Spleen (tissue), 11 donors: ENCODE measurements around the gene RPS6KL1. TPM values are rescaled to one million over a fixed set of nuclear protein-coding genes. Genes with fewer than 3 reads are reported as not detected.

ENCODE experiments used
- DNase-seq: peaks from one replicate; pipeline ENCODE4 v3.0.0-alpha.2; 2020
- H3K27ac ChIP-seq, 8 donors: fragments of 200-600 bp; sonication (generic) in 7 of 8; 1 replicate in 4 of 8; 2 replicates in 4 of 8; pipeline versions ENCODE4 v1.5.0 to v1.8.0; 2016 to 2021; ENCODE audit warnings: inconsistent platforms in 4 of 8, mild to moderate bottlenecking in 4 of 8, moderate library complexity in 1 of 8
- H3K27me3 ChIP-seq, 7 donors: fragments of 200-600 bp; sonication (generic) in 6 of 7; replicated peaks in 1 of 7; 1 replicate in 4 of 7; 2 replicates in 3 of 7; pipeline versions ENCODE4 v1.5.0 to v1.8.0; 2016 to 2021; ENCODE audit warnings: inconsistent platforms in 3 of 7, mild to moderate bottlenecking in 1 of 7
- H3K36me3 ChIP-seq, 6 donors: fragments of 200-600 bp; sonication (generic) in 5 of 6; 1 replicate in 4 of 6; 2 replicates in 2 of 6; pipeline versions ENCODE4 v1.5.0 to v1.8.0; 2016 to 2021; ENCODE audit warnings: inconsistent platforms in 2 of 6
- H3K4me1 ChIP-seq, 6 donors: fragments of 200-600 bp; sonication (generic) in 5 of 6; 1 replicate in 3 of 6; 2 replicates in 3 of 6; pipeline versions ENCODE4 v1.5.0 to v1.8.0; 2016 to 2021; ENCODE audit warnings: inconsistent platforms in 3 of 6
- H3K4me3 ChIP-seq, 8 donors: fragments of 200-600 bp; sonication (generic) in 7 of 8; 1 replicate in 4 of 8; 2 replicates in 4 of 8; pipeline versions ENCODE4 v1.5.0 to v1.8.0; 2016 to 2021; ENCODE audit warnings: inconsistent platforms in 4 of 8, mild to moderate bottlenecking in 4 of 8, moderate library complexity in 2 of 8
- H3K9me3 ChIP-seq, 8 donors: fragments of 200-600 bp; sonication (generic) in 7 of 8; 1 replicate in 4 of 8; 2 replicates in 4 of 8; pipeline versions ENCODE4 v1.5.0 to v1.8.0; 2016 to 2021; ENCODE audit warnings: inconsistent platforms in 4 of 8
- CTCF ChIP-seq, 11 experiments: fragments of 200-600 bp in 7 of 11; fragments of 450-650 bp in 4 of 11; sonication (generic) in 4 of 11; IDR thresholded peaks in 8 of 11; conservative IDR thresholded peaks in 3 of 11; 1 replicate in 7 of 11; 2 replicates in 4 of 11; pipeline versions ENCODE4 v1.4.0 to v1.8.0; 2016 to 2021; ENCODE audit warnings: antibody characterized with exemption in 11 of 11, inconsistent platforms in 4 of 11, mild to moderate bottlenecking in 1 of 11
- POLR2A ChIP-seq, 3 donors: fragments of 450-650 bp; IDR thresholded peaks; one replicate each; pipeline ENCODE4 v1.5.1; 2017; ENCODE audit warnings: antibody characterized with exemption in 3 of 3, mild to moderate bottlenecking in 1 of 3
- POLR2AphosphoS5 ChIP-seq, 3 donors: sonication (generic); formaldehyde crosslinking; IDR thresholded peaks; one replicate each; pipeline ENCODE4 v1.5.1; 2017; ENCODE audit warnings: antibody characterized with exemption in 3 of 3
- WGBS, 5 donors: extraction: QIAGEN DNeasy Blood & Tissue Kit in 3 of 5; methylation state at CpG; one replicate each; pipeline versions ENCODE4 v1.1.5 to v1.1.7; 2013 to 2018; 5-methylcytosine and 5-hydroxymethylcytosine counted together
- intact Hi-C: fragments of 100-400 bp; cut with DNase I; formaldehyde crosslinking; loops from one replicate; pipeline ENCODE4 v1.15.0; 2023; ENCODE audit warnings: low total_unique reads
- polyA plus RNA-seq, 3 donors: library from polyadenylated mRNA; stranded (reverse); fragments of 200-250 nt; gene quantifications; one replicate each; pipeline ENCODE4 v1.2.1, GENCODE V29; 2013
- total RNA-seq, 7 donors: library from RNA; depleted of rRNA in 3 of 7; stranded (reverse); fragments of >200 nt in 3 of 7; fragmentation: NEBNext Ultra II Directional in 4 of 7; extraction: Animal tissue kit (Norgen Biotek cat#: 25700) in 4 of 7; gene quantifications; one replicate each; pipeline versions ENCODE4 v1.1.0 to v1.2.1, GENCODE V29; 2016 to 2021
- donor health status: healthy with polysubstance abuse.
- donor health status: DM: no; HTN: no; CAD: no; lungs with moderate emphysema.
- donor health status: DM: no; HTN: no; CAD: no.
- donor health status: Bipolar disorder and iron deficiency.
- donor health status: healthy.
- donor health status: DM: no; HTN: no; CAD: no.
- donor health status: DM: yes; HTN: yes; CAD: no.

RPS6KL1 gene
- total and polyA plus RNA-seq, 10 donors: 1.7 to 15.7 (median 4.7) TPM

GRCh38 chr14:74871819-74872218 lies 51.2 kb downstream of the RPS6KL1 start:
- WGBS, 5 donors: 90 to 98% (median 94%) methylated on average over 4 of the region's 4 CpGs
- intact Hi-C loops: no loop called here
- TF ChIP-seq POLR2A (IDR thresholded peaks at IDR 0.05) (no peak), CTCF (IDR thresholded peaks at IDR 0.05 in 8 of 11, conservative IDR thresholded peaks at IDR 0.05 in 3 of 11) (no peak), POLR2AphosphoS5 (IDR thresholded peaks at IDR 0.05) (no peak)
- no peaks in the 10 kb centered on the region for H3K9me3 ChIP-seq
- no peaks in the 10 kb centered on the region for H3K27me3 ChIP-seq
- no peak for DNase-seq
- H3K27ac ChIP-seq: no peak overlapping the region
- H3K36me3 ChIP-seq: no peaks in the 10 kb centered on the region
- H3K4me1 ChIP-seq: peaks cover 0 to 35% (median 17%) of the 10 kb centered on the region in 6 donors
- no peak overlapping the region for H3K4me3 ChIP-seq

- Histone ChIP-seq H3K9me3 (no peaks in the 10 kb centered on the region), H3K27ac (no peak overlapping the region), H3K27me3 (no peaks in the 10 kb centered on the region), H3K4me3 (no peak overlapping the region), H3K4me1 (peaks cover 0 to 19% (median 2%) of the 10 kb centered on the region in 6 donors), H3K36me3 (no peaks in the 10 kb centered on the region)
- TF ChIP-seq POLR2A (IDR thresholded peaks at IDR 0.05): no peak
- no peak for TF ChIP-seq CTCF (IDR thresholded peaks at IDR 0.05 in 8 of 11, conservative IDR thresholded peaks at IDR 0.05 in 3 of 11)
- TF ChIP-seq POLR2AphosphoS5 (IDR thresholded peaks at IDR 0.05): no peak
- intact Hi-C loops: loop anchor here (10.0 kb wide), 1 partner anchor 216 kb away; no protein-coding TSS in a partner anchor
- no peak for DNase-seq
- 91 to 95% (median 95%) methylated on average over 8 of the region's 8 CpGs for WGBS, 5 donors
Measured at GRCh38 chr14:74868739-74869138, 54.3 kb downstream of the RPS6KL1 start.

GRCh38 chr14:74867673-74868072 lies 55.4 kb downstream of the RPS6KL1 start:
- peak overlapping the region in 3 of 8 donors; percentile 29 to 66 (median 45) for H3K27ac ChIP-seq
- intact Hi-C loops: loop anchor here (10.0 kb wide), 1 partner anchor 217 kb away; no protein-coding TSS in a partner anchor

More at GRCh38 chr14:74867673-74868072, 55.4 kb downstream of the RPS6KL1 start:
- Histone ChIP-seq H3K4me3 (no peak overlapping the region), H3K9me3 (no peaks in the 10 kb centered on the region), H3K27me3 (no peaks in the 10 kb centered on the region), H3K36me3 (no peaks in the 10 kb centered on the region), H3K4me1 (peaks cover 0 to 29% (median 9%) of the 10 kb centered on the region in 6 donors)
- WGBS, 5 donors: 29 to 37% (median 30%) methylated on average over 5 of the region's 5 CpGs
- TF ChIP-seq POLR2A (IDR thresholded peaks at IDR 0.05): no peak
- no peak for TF ChIP-seq CTCF (IDR thresholded peaks at IDR 0.05 in 8 of 11, conservative IDR thresholded peaks at IDR 0.05 in 3 of 11)
- TF ChIP-seq POLR2AphosphoS5 (IDR thresholded peaks at IDR 0.05): no peak
- no peak for DNase-seq
